ENCODE results near the gene OAS3. TPM values are rescaled to one million over a fixed set of nuclear protein-coding genes. Genes with fewer than 3 reads are reported as not detected.
"Not testable (repeated sequence)": the region's sequence is repeated elsewhere in the genome, so short reads cannot be mapped to it uniquely, and the experiment has no call there.

Gene OAS3
- total RNA-seq, 1 experiment from 2014 or later = 24.3 TPM

GRCh38 chr12:112926416-112927033 lies 11.7 kb upstream of the OAS3 start:
- not testable (repeated sequence) for DNase-seq (ENCODE audit: low spot score)

DNA sequence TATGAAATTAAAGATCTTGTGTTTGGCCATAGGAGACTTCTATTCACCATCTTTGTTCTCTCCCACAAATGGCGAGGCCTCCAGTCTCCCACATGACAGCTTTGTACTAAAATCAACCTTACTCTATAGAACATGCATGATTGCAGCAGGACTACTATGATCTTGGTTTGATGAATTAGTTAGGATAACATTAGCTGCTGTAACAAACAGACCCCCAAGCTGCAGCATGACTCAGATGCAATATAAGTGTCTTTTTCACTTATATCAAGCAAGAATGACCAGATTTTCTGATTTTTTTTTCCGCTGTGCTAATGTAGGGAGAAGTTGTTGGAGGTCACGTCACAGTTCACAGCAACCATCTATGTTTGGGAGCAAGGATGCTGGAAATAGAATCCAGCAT lies 10.8 kb upstream of the OAS3 start:
- no peak for DNase-seq (ENCODE audit: low spot score)

DNA sequence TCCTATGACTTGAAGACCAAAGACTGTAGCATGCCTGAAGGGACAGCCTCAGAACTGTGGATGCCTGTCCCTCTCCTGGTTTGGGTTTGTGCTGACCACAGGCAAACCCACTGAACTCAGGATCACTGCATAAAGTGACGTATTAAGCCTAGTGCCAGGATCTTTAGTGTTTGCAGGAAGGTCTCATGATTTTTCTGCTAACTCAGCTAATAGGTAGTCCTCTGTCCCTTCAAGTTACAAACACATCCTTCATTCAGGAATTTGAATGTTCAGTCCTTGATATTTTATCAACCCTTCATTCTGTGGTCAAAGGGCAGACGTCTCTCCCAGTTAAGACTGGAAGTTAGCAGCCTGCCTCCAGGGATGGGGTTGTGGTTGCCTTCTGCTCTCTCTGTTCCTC lies 10.3 kb upstream of the OAS3 start:
- DNase-seq (ENCODE audit: low spot score) = no peak

- DNase-seq (ENCODE audit: low spot score) = no peak
These were observed 9.3 kb upstream of the OAS3 start for GRCh38 chr12:112928978-112929377.

DNA sequence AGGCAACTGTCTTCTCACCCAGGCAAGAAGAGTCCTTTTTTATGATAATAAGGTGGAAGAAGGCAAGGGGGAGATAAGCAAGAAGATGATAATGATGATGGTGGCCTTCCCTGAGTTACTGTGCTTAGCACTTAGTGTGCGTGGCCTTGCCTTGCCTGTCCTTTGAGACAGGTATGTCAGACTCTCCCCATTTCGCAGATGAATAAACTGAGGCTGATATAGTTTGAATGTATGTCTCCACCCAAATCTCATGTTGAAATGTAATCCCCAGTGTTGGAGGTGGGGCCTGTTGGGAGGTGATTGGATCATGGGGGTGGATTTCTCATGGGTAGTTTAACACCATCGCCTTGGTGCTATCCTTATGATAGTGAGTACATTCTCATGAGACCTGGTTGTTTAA lies 8.6 kb upstream of the OAS3 start:
- DNase-seq (ENCODE audit: low spot score) = no peak

DNA sequence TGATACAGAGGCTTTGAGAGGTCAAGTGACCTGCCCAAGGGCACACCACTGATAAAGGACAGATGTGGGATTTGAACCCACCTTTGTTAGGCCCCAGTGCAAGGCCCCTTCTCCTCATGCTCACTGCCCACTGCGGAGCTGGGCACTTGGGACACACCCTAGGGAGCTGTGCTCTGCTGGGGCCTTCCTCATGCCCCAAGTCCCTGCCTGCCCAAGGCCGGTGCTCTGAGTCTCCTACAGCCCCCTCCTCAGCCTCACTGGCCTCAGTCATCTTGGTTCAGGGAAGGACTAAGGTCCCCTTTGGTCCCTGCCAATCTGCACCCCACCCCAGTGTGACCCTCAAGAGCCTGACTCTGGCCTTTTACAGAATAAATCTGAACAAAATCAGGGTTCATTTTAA lies 7.9 kb upstream of the OAS3 start:
- DNase-seq (ENCODE audit: low spot score) = no peak

DNA sequence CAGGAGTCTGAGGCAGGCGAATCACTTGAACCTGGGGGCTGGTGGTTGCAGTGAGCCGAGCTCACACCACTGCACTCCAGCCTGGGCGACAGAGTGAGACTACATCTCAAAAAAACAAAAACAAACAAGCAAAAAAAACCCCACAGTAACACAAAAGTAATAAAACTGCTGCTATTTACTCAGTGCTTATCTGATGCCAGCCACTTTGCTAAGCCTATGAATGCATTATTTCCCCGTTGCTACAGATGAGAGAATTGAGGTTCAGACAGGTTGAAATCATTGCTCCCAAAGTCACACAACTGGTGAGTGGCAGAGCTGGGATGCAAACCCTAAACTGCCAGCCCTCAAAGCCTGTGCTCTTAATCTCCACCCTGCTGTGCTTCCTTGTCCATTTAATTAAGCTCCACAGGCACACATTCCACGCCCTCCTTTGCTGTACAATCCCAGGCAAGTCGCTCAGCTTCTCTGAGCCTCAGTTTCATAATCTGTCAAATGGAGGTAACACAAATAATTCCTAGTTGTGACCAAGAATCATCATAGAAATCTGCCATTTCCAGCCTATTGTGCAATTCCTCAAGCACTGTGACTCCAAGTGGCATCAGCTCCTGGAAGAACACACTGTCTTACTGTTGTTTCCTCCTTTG lies 5.7 kb upstream of the OAS3 start:
- no peak for DNase-seq (ENCODE audit: low spot score)

GRCh38 chr12:112933129-112933505 lies 5.2 kb upstream of the OAS3 start:
- DNase-seq (ENCODE audit: low spot score) = no peak

- no peak for DNase-seq (ENCODE audit: low spot score)
These were observed 2.0 kb upstream of the OAS3 start for GRCh38 chr12:112936264-112936663.

DNA sequence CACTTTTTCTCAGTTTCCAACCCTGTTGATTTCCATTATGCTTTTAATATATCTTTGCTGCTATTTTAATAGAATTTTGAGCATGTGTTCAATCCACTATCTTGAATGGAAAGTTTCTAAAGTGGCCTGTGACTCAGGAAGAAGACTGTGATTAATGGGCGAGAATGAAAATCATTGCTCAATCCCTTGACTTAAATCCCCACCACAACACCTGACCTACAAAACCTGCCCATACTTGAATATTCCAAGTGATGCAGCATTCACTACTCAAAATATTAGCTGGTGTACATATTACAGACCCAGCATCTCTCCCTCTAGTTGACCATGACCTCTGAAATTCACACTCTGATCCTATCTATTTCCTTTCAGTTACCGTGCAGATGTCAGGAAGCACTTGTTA lies 1.3 kb upstream of the OAS3 start:
- no peak for DNase-seq (ENCODE audit: low spot score)

- peak; percentile 3 for DNase-seq (ENCODE audit: low spot score)
These were observed 477 bp downstream of the OAS3 start for GRCh38 chr12:112938751-112939150.

GRCh38 chr12:112939761-112940381 lies 1.6 kb downstream of the OAS3 start:
- DNase-seq (ENCODE audit: low spot score) = no peak

GRCh38 chr12:112941528-112942335 lies 3.5 kb downstream of the OAS3 start:
- no peak for DNase-seq (ENCODE audit: low spot score)

GRCh38 chr12:112942572-112942971 lies 4.3 kb downstream of the OAS3 start:
- no peak for DNase-seq (ENCODE audit: low spot score)

DNA sequence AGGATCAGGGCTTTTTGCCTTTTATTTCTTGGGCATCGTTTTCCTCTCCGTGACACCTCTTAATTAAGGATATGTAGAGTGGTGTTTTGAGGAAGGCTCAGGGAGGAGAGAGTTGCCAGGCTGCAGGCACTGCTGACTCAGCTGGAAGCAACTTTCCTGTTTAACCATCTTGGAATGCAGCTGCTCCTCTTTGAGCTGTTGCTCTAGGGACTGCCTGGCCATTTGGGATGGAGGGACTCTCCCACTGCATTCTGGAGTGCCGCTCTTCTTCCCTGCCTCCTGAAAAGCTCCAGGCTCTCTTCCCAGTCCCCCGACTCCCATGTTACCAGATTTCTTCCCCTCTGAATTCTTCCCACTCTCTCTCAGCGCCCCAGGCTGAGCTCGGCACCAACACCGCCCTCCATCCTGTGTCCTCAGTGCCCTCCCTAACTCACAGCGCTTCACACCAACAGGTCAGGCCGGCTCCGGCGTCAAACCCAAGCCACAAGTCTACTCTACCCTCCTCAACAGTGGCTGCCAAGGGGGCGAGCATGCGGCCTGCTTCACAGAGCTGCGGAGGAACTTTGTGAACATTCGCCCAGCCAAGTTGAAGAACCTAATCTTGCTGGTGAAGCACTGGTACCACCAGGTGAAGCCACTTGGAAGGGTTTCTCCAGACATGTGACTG lies 5.9 kb downstream of the OAS3 start:
- peak; percentile 13 for DNase-seq (ENCODE audit: low spot score)

- DNase-seq (ENCODE audit: low spot score) = no peak
These were observed 7.2 kb downstream of the OAS3 start for GRCh38 chr12:112945515-112945914.

DNA sequence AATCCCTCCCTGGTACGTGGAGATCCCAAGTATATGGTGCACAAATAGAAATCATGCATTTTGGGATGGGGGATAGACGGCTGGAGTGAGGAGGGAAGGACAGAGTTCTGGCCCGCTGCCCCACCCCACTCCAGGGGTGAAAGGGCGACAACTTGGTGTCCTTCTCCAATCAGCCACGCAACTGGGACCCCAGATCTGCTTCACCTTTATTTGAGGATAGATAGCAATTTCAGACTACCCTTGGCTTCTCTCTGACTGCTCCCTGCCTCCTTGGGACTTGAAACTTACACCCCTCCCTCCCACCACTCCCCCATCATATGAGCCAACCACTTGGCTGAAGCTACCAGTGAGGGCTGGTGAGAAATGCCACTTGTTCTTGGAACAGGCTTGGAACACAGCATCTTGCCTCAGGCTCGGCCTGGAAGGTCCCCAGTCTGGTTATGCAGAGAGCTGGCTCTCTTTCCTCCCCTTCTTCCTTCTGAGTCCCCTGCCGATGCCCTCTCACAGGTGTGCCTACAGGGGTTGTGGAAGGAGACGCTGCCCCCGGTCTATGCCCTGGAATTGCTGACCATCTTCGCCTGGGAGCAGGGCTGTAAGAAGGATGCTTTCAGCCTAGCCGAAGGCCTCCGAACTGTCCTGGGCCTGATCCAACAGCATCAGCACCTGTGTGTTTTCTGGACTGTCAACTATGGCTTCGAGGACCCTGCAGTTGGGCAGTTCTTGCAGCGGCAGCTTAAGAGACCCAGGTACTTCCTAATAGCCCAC lies 8.1 kb downstream of the OAS3 start:
- no peak for DNase-seq (ENCODE audit: low spot score)

- no peak for DNase-seq (ENCODE audit: low spot score)
These were observed 9.0 kb downstream of the OAS3 start for GRCh38 chr12:112947314-112947713.

DNA sequence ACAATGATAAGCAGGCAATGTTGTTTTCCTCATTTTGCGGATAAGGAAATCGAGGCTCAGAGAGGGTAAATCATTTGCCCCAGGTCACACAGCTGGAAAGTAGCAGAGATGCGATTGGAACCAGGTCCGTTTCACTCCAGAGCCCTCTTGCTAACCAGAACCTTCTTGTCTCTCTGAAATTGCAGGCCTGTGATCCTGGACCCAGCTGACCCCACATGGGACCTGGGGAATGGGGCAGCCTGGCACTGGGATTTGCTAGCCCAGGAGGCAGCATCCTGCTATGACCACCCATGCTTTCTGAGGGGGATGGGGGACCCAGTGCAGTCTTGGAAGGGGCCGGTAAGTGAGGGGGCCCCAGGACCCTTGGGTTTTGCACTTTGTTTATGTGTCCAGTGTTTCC lies 9.5 kb downstream of the OAS3 start:
- no peak for DNase-seq (ENCODE audit: low spot score)

GRCh38 chr12:112948806-112949205 lies 10.5 kb downstream of the OAS3 start:
- DNase-seq (ENCODE audit: low spot score) = no peak

- DNase-seq (ENCODE audit: low spot score) = no peak
These were observed 12.4 kb downstream of the OAS3 start for GRCh38 chr12:112950701-112951100.
